Measurements from ENCODE around the gene OR51B2. TPM values are rescaled to one million over a fixed set of nuclear protein-coding genes. Genes with fewer than 3 reads are reported as not detected.
"Not testable (repeated sequence)": the region's sequence is repeated elsewhere in the genome, so short reads cannot be mapped to it uniquely, and the experiment has no call there.

OR51B2 gene
- total and polyA plus RNA-seq, 7 donors: 0.66 to 1.1 TPM; not detected in 5

DNA sequence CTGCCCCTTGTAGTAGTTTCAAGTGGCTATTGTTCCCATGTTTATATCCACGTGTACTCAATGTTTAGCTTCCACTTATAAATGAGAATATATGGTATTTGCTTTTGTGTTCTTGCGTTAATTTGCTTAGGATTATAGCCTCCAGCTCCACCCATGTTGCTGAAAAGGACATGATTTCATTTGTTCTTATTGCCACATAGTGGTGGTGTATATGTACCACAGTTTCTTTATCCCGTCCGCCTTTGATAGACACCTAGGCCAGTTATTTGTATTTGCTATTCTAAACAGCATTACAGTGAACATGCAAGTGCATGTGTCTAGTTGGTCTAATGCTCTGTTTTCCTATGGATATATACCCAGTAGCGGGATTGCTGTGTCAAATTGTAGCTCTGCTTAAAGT is 6.8 kb downstream of the OR51B2 start:
- Histone ChIP-seq H3K4me3 (no peak overlapping the region), H3K9me3 (no peaks in the 10 kb centered on the region), H3K4me1 (no peaks in the 10 kb centered on the region), H3K27me3 (no peaks in the 10 kb centered on the region), H3K36me3 (no peaks in the 10 kb centered on the region), H3K27ac (no peak overlapping the region)
- no peak for DNase-seq
- WGBS, 2 donors: 41 to 68% methylated on average over 5 of the region's 5 CpGs
- no peak for TF ChIP-seq POLR2A (IDR thresholded peaks at IDR 0.05)
- TF ChIP-seq, protein P1, sequence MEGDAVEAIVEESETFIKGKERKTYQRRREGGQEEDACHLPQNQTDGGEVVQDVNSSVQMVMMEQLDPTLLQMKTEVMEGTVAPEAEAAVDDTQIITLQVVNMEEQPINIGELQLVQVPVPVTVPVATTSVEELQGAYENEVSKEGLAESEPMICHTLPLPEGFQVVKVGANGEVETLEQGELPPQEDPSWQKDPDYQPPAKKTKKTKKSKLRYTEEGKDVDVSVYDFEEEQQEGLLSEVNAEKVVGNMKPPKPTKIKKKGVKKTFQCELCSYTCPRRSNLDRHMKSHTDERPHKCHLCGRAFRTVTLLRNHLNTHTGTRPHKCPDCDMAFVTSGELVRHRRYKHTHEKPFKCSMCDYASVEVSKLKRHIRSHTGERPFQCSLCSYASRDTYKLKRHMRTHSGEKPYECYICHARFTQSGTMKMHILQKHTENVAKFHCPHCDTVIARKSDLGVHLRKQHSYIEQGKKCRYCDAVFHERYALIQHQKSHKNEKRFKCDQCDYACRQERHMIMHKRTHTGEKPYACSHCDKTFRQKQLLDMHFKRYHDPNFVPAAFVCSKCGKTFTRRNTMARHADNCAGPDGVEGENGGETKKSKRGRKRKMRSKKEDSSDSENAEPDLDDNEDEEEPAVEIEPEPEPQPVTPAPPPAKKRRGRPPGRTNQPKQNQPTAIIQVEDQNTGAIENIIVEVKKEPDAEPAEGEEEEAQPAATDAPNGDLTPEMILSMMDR (IDR thresholded peaks at IDR 0.05): no peak
- TF ChIP-seq EP300 (IDR thresholded peaks at IDR 0.05): no peak
- intact Hi-C loops (cut with DNase I): no loop called here

GRCh38 chr11:5313326-5314023 is 10.6 kb downstream of the OR51B2 start:
- H3K9me3 ChIP-seq; H3K27ac ChIP-seq; intact Hi-C loops (cut with DNase I); DNase-seq; H3K27me3 ChIP-seq; H3K4me1 ChIP-seq; H3K4me3 ChIP-seq; H3K36me3 ChIP-seq: not testable (repeated sequence)
- 79 to 87% methylated on average over 3 of the region's 3 CpGs for WGBS, 2 donors

- TF ChIP-seq POLR2AphosphoS5 (IDR thresholded peaks at IDR 0.05) (no peak), POLR2A (IDR thresholded peaks at IDR 0.05) (no peak), EP300 (IDR thresholded peaks at IDR 0.05) (no peak)
- TF ChIP-seq, protein P1 (IDR thresholded peaks at IDR 0.05): no peak
- no peak for DNase-seq
- intact Hi-C loops (cut with DNase I): no loop called here
- Histone ChIP-seq H3K27ac (no peak overlapping the region), H3K27me3 (no peaks in the 10 kb centered on the region), H3K9me3 (no peaks in the 10 kb centered on the region), H3K4me3 (no peak overlapping the region), H3K36me3 (no peaks in the 10 kb centered on the region), H3K4me1 (no peaks in the 10 kb centered on the region)
- 95 to 96% methylated on average over 1 of the region's 1 CpG for WGBS, 2 donors
Measured at GRCh38 chr11:5310423-5310822, 13.7 kb downstream of the OR51B2 start.

DNA sequence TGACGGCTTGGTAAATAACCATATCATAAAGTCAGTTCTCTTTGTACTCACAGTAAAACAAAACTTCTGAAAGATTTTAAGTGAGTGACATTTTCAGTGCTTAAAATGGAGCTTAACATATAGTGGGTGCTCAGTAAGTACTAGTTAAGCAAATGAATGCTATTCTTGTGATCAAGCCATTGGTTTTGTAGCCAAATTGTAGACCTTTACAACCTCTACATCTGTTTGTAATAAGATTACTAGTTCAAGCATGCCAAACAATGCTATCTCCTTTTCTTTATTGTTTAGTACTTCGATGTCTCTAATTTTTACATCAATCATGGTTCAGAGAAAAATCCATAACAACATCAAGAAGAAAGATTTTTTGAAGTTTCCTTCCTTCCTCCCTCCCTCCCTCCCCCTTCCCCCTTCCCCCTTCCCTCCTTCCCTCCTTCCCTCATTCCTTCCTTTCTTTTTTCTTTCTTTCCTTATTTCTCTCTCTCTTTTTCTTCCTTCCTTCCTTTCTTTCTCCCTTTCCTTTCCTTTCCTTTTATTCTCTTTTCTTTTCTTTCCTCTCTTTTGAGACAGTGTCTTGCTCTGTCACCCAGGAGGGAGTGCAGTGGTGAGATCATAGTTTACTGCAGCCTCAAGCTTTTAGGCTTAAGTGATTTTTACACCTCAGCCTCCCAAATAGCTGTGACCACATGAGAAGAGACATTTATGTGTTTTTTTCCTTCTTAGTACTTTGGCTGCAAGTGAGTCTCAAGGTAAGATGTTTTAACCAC is 16.7 kb downstream of the OR51B2 start:
- intact Hi-C loops (cut with DNase I): no loop called here
- no peaks in the 10 kb centered on the region for H3K36me3 ChIP-seq
- TF ChIP-seq POLR2A (IDR thresholded peaks at IDR 0.05): no peak
- no peak for TF ChIP-seq POLR2AphosphoS5 (IDR thresholded peaks at IDR 0.05)
- no peak for TF ChIP-seq EP300 (IDR thresholded peaks at IDR 0.05)
- TF ChIP-seq, protein P1 (IDR thresholded peaks at IDR 0.05): no peak
- H3K27ac ChIP-seq: no peak overlapping the region
- H3K4me1 ChIP-seq: no peaks in the 10 kb centered on the region
- no peaks in the 10 kb centered on the region for H3K9me3 ChIP-seq
- no peak overlapping the region for H3K4me3 ChIP-seq
- DNase-seq: no peak
- WGBS, 2 donors: 19 to 75% methylated on average over 2 of the region's 2 CpGs
- no peaks in the 10 kb centered on the region for H3K27me3 ChIP-seq

DNA sequence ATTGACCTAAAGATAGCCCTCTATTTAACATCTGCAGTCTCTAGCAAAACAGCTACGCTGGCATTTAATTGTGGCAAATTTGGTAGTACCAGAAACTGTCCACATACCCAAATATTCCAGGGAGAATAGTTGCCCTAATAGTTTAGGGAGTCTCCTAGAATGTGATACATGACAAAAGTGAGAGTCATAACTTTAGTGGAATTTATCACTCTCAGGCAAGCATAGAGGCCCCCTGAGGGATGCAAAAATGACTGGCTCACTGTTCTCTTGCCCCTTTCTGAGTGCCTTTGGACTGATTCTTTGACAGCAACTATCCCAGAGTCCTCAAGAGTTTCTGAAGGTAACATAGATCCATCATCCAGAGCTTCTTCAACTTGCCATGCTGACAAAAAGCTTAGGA is 20.1 kb downstream of the OR51B2 start:
- H3K36me3 ChIP-seq: no peaks in the 10 kb centered on the region
- TF ChIP-seq, protein P1 (IDR thresholded peaks at IDR 0.05): no peak
- no peak for TF ChIP-seq POLR2AphosphoS5 (IDR thresholded peaks at IDR 0.05)
- no peak for TF ChIP-seq POLR2A (IDR thresholded peaks at IDR 0.05)
- TF ChIP-seq EP300 (IDR thresholded peaks at IDR 0.05): no peak
- H3K27ac ChIP-seq: no peak overlapping the region
- H3K4me3 ChIP-seq: no peak overlapping the region
- intact Hi-C loops (cut with DNase I): no loop called here
- DNase-seq: no peak
- no peaks in the 10 kb centered on the region for H3K9me3 ChIP-seq
- 42 to 94% methylated on average over 1 of the region's 1 CpG for WGBS, 2 donors
- no peaks in the 10 kb centered on the region for H3K4me1 ChIP-seq
- H3K27me3 ChIP-seq: no peaks in the 10 kb centered on the region

Data from sigmoid colon (tissue), 7 donors.